Breast epithelium (tissue), 4 donors: ENCODE measurements around the gene MT1B. TPM values are rescaled to one million over a fixed set of nuclear protein-coding genes. Genes with fewer than 3 reads are reported as not detected.

Experiments used
- DNase-seq, 2 donors: peaks; one replicate each; pipeline ENCODE4 v3.0.0-alpha.2; 2019; ENCODE audit warnings: low spot score in 2 of 2
- H3K27ac ChIP-seq, 2 donors: fragments of 200-600 bp; sonication (generic) in 1 of 2; one replicate each; pipeline ENCODE4 v1.5.1; 2016 to 2019; ENCODE audit warnings: mild to moderate bottlenecking in 1 of 2
- H3K27me3 ChIP-seq, 2 donors: fragments of 200-600 bp; sonication (generic) in 1 of 2; one replicate each; pipeline versions ENCODE4 v1.5.1 to v1.6.0; 2017 to 2019; ENCODE audit warnings: control low read depth in 1 of 2, mild to moderate bottlenecking in 1 of 2
- H3K36me3 ChIP-seq: fragments of 200-600 bp; one replicate; pipeline ENCODE4 v1.5.1; 2019
- H3K4me1 ChIP-seq, 2 donors: fragments of 200-600 bp; sonication (generic); one replicate each; pipeline ENCODE4 v1.5.1; 2016 to 2019; ENCODE audit warnings: control low read depth in 1 of 2
- H3K4me3 ChIP-seq, 3 donors: fragments of 200-600 bp; sonication (generic); 1 replicate in 2 of 3; 2 replicates in 1 of 3; pipeline ENCODE4 v1.5.1; 2016 to 2019; ENCODE audit warnings: mild to moderate bottlenecking in 3 of 3, moderate library complexity in 2 of 3
- H3K9me3 ChIP-seq, 2 donors: fragments of 200-600 bp; sonication (generic) in 1 of 2; one replicate each; pipeline ENCODE4 v1.5.1; 2016 to 2019; ENCODE audit warnings: control low read depth in 1 of 2
- CTCF ChIP-seq, 3 donors: fragments of 450-650 bp; IDR thresholded peaks; one replicate each; pipeline ENCODE4 v1.5.1; 2016 to 2017; ENCODE audit warnings: antibody characterized with exemption in 3 of 3, mild to moderate bottlenecking in 3 of 3, moderate library complexity in 3 of 3
- POLR2A ChIP-seq: fragments of 450-650 bp; IDR thresholded peaks from one replicate; pipeline ENCODE4 v1.6.1; 2016; ENCODE audit warnings: antibody characterized with exemption, mild to moderate bottlenecking, moderate library complexity
- POLR2AphosphoS5 ChIP-seq, 3 donors: sonication (generic); formaldehyde crosslinking; IDR thresholded peaks; one replicate each; pipeline ENCODE4 v1.6.1; 2017; ENCODE audit warnings: antibody characterized with exemption in 3 of 3
- intact Hi-C: fragments of 100-400 bp; cut with DNase I; formaldehyde crosslinking; loops from one replicate; pipeline ENCODE4 v1.15.1; 2023; ENCODE audit warnings: low total_unique reads
- total RNA-seq, 3 donors: library from RNA; depleted of rRNA; stranded (reverse); fragments of >200 nt; gene quantifications; one replicate each; pipeline ENCODE4 v1.1.0, GENCODE V29; 2016

Gene MT1B
- total RNA-seq, 3 donors from 2014 or later, result not detected

GRCh38 chr16:56637814-56638750 is 13.6 kb upstream of the MT1B start, which contains the start of gene MT1A:
Gene MT1A (plus strand): TSS chr16:56638666. CDS start chr16:56638739, 73 bp downstream.
- no peaks in the 10 kb centered on the region for H3K36me3 ChIP-seq
- peak; percentile 40 to 77 for DNase-seq
- no peaks in the 10 kb centered on the region for H3K9me3 ChIP-seq
- peak in 2 of 3 donors; percentile 21 to 67 for TF ChIP-seq POLR2AphosphoS5 (IDR thresholded peaks at IDR 0.05)
- no peak for TF ChIP-seq CTCF (IDR thresholded peaks at IDR 0.05)
- peak; percentile 7 for TF ChIP-seq POLR2A
- intact Hi-C loops, result no loop called here
- peaks cover 0 to 6% of the 10 kb centered on the region in 2 donors for H3K27me3 ChIP-seq
- peak within 1 kb of the TSS; percentile 34 to 70 (median 48) for H3K4me3 ChIP-seq
- no peaks in the 10 kb centered on the region for H3K4me1 ChIP-seq
- H3K27ac ChIP-seq, result peak within 1 kb of the TSS; percentile 29 to 87

- H3K4me1 ChIP-seq, result no peaks in the 10 kb centered on the region
- H3K27ac ChIP-seq, result peak overlapping the region in 1 of 2 donors; percentile 87
- H3K4me3 ChIP-seq, result peak overlapping the region in 1 of 3 donors; percentile 70
- no peaks in the 10 kb centered on the region for H3K9me3 ChIP-seq
- peaks cover 0 to 6% of the 10 kb centered on the region in 2 donors for H3K27me3 ChIP-seq
- no peaks in the 10 kb centered on the region for H3K36me3 ChIP-seq
- intact Hi-C loops, result no loop called here
- DNase-seq, result no peak
- TF ChIP-seq POLR2AphosphoS5 (IDR thresholded peaks at IDR 0.05) (no peak), CTCF (IDR thresholded peaks at IDR 0.05) (no peak), POLR2A (no peak)
Measured at GRCh38 chr16:56639045-56639444, 12.6 kb upstream of the MT1B start.

- H3K27me3 ChIP-seq, result peaks cover 0 to 6% of the 10 kb centered on the region in 2 donors
- no peaks in the 10 kb centered on the region for H3K4me1 ChIP-seq
- intact Hi-C loops, result no loop called here
- H3K4me3 ChIP-seq, result no peak overlapping the region
- TF ChIP-seq POLR2A, result no peak
- TF ChIP-seq POLR2AphosphoS5 (IDR thresholded peaks at IDR 0.05), result no peak
- TF ChIP-seq CTCF (IDR thresholded peaks at IDR 0.05), result no peak
- no peak for DNase-seq
- H3K9me3 ChIP-seq, result no peaks in the 10 kb centered on the region
- H3K27ac ChIP-seq, result no peak overlapping the region
- H3K36me3 ChIP-seq, result no peaks in the 10 kb centered on the region
Measured at GRCh38 chr16:56640076-56640475, 11.6 kb upstream of the MT1B start.

GRCh38 chr16:56641166-56641565 is 10.5 kb upstream of the MT1B start:
- peak overlapping the region in 1 of 2 donors; percentile 1 for H3K27ac ChIP-seq
- no peaks in the 10 kb centered on the region for H3K4me1 ChIP-seq
- intact Hi-C loops, result no loop called here
- H3K27me3 ChIP-seq, result peaks cover 0 to 6% of the 10 kb centered on the region in 2 donors
- no peak for TF ChIP-seq POLR2AphosphoS5 (IDR thresholded peaks at IDR 0.05)
- TF ChIP-seq POLR2A, result no peak
- no peak for TF ChIP-seq CTCF (IDR thresholded peaks at IDR 0.05)
- DNase-seq, result no peak
- no peaks in the 10 kb centered on the region for H3K36me3 ChIP-seq
- H3K9me3 ChIP-seq, result no peaks in the 10 kb centered on the region
- no peak overlapping the region for H3K4me3 ChIP-seq
